Tongue (tissue), 3 donors: ENCODE measurements around the gene PSMD11. TPM values are rescaled to one million over a fixed set of nuclear protein-coding genes. Genes with fewer than 3 reads are reported as not detected.
"Not testable (repeated sequence)": the region's sequence is repeated elsewhere in the genome, so short reads cannot be mapped to it uniquely, and the experiment has no call there.

ENCODE experiments used
- DNase-seq: peaks from one replicate; pipeline ENCODE4 v3.0.0-alpha.2; 2015
- small RNA-seq: library from RNA; depleted of rRNA; stranded (forward); fragments of <200 nt; gene quantifications from one replicate; pipeline ENCODE3, GENCODE V24; 2014; ENCODE audit warnings: low replicate concordance
- total RNA-seq: library from RNA; depleted of rRNA; stranded (reverse); fragments of >200 nt; gene quantifications from one replicate; pipeline ENCODE4 v1.2.3, GENCODE V29; 2014

The PSMD11 gene
- total RNA-seq, 1 donor from 2014 or later = 94.2 TPM

DNA sequence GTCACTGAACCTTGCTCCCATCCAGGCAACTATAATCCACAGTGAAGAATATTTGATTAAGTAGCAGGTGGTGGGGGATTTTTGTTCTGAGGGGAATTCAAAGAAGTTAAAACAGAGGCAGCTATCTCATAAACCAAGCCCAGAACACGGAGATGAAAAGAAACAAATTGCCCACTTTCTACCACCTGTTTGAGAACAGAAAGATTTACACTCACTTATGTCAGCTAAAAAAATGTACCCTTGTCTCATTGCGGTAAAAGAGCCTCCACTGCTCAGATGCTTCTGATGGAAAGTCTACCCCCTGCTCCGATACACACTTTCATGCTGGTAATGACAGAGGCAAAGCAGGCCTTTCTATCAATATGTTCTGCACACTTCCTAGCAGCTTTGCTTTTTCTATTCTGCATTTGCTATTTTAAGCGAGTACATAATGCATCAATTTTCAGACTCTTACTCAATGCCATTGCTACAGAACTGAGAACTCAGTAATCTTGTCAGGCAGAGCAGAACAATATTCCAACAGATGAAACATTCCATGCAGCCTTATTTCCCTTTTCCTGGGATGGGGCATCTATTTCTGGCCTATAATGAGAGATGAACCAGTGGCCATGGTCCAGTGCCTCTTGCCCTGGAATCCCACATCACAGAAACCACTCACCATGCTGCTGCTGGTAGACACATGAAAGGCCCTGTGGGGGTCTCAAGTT is 71.5 kb downstream of the PSMD11 start:
- DNase-seq = no peak

DNA sequence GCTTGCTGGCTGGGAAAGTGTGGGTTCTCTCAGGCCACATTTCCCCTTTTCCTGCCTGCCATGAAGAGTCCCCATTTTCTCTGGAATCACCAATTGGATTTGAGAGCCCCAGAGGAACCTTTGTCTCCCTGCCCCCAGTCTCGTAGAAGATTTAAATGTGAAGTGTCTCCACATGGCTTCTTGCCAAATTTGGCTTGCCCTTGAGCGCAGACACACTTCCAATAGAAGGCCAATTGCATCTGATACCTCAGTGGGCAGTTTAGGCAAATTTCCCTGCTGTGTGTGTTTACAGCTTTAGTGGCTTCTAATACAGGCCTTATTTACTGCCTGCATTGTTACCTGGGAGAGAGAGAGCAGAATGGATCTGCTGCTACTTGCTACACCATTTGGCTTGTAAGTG is 72.1 kb downstream of the PSMD11 start:
- peak; percentile 44 for DNase-seq

DNA sequence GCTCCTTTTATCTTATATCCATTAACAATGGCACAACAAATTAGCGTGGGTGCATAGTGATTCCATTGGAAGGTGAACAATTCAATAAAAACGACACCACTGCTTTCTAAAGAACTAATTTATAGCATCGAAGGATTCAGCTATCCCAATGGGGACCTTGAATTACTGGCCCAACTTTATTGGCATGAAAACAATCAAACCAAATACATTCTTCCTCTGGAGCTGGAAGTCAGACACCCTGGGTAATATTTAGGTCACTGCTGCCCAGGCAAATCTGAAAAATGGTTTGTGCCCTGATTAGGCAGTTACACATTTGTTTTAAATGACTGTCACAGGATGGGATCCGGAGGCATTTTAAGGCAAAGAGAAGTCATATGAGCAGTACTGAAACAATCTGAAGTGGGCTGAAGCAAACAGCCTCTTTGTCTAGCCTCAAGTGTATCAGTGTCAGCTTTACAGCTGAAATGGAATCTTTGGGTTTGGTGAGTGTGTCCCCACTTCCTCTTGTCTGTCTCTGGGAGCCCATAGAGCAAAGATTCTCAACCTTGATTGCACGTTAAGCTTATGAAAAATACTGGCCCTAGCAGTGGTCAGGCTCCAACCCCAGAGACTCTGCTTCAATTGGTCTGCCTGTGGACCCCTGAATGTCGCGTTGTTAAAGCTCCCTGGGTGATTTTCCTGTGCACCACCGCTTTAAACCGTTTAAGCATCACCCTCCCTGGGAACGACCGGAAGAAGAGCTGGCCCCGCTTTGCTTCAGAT is 72.8 kb downstream of the PSMD11 start:
- no peak for DNase-seq

DNA sequence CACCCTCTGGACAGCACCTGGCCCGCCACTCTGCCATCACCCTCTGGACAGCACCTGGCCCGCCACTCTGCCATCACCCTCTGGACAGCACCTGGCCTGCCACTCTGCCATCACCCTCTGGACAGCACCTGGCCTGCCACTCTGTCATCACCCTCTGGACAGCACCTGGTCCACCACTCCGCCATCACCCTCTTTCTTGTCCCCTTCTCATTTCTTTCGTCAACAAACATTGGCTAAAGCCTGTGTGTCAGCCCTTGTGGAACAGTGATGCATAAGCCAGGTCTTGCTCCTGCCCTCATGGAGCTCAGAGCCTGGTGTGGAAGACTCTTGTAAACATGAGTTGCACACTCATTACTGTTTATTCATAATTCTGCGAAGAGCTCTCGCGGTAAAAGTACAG is 73.7 kb downstream of the PSMD11 start:
- peak; percentile 58 for DNase-seq

DNA sequence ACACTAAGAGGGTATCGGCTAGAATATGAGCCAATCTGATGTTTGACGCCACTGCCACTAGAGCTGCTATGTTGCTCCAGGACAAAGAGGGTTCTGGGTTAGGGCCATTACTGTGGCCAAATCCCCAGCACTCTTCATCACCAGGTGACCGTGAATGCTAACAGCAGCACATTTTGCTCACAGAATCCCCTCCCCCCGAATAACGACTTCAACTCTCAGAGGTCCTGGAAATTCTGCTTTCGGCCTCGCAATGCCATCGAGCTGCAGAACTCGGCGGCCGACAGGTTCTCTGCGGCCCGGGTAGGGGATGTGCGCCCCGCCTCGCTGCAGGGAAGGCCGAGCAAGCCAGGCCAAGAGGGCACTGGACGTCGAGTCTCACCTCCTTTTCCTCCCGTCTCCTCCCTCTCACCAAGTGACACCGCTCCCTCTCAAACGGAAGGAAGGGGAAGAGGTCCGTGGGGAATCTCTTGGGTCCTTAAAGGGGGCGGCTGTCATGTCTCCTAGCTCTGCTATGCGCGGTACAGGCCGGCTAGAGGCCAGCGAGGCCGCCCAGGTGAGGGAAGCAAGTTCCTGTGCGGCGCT is 74.4 kb downstream of the PSMD11 start:
- no peak for DNase-seq

DNA sequence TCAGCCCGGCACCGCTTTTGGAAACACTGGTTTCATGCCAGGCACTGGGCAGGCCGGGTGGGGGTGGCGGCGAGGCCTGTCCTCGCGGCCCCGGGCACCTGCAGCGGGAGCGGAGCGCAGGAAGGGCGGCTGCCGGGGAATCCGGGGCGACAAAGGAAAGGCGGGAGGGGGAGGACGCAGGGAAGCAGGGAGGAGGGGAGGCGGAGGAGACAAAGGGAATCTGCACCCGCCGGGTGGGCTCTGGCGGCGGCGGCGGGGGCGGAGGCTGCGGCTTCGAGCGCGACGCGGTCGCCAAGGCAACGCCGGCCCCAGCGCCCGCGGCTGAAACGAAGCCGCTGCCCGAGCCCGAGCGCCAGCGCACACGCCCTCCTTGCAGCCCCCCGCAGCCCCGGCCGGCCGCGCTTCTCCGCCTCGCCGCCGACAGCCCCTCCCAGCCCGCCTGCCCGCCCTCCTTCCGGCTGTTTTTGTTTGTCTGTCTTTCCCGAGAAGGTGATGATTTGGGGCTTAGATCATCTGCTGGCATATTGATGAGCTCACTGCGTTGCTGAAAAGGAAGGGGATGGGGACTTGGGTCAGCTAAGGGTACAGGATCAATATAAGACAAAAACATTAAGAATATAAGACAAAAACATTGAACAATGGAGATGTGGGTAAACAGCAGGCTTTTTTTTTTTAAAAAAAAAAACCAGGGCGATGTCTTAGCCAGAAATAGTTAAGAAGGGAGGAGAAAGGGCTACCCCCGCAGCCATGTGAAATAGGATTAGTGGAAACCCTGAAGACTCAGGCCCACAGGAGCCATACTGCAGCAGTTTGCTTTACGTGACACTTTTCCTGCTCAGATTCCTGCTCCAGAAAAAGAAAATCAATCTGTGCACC is 75.2 kb downstream of the PSMD11 start:
- peak; percentile 84 for DNase-seq

DNA sequence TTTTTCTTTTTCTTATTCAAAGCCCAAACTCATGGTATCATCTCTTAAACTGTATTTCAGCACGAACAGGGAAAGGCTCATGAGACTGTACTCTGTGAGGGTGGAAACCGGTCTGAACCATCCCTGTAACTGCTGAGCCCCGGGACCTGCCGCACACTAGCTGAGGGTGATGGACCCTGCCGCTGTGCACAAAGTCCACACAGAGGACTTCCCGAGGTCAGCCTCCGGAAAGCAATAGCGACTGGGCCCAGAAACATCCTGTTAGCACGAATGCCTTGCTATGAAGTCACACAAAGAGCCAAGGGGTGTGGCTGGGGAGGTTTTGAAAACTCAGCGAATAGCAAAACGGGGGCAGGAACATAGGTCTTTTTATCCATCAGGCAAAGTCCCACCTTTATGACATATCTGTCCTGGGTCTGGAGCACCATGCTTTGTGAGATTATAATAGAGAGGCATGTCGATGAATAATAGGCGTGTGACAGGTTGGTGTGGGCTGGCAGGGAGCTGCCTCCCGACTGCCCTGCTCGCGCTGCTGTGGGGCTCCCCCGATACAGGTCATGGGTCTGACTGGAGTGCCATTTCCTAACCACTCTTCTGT is 75.9 kb downstream of the PSMD11 start:
- DNase-seq = peak; percentile 52

DNA sequence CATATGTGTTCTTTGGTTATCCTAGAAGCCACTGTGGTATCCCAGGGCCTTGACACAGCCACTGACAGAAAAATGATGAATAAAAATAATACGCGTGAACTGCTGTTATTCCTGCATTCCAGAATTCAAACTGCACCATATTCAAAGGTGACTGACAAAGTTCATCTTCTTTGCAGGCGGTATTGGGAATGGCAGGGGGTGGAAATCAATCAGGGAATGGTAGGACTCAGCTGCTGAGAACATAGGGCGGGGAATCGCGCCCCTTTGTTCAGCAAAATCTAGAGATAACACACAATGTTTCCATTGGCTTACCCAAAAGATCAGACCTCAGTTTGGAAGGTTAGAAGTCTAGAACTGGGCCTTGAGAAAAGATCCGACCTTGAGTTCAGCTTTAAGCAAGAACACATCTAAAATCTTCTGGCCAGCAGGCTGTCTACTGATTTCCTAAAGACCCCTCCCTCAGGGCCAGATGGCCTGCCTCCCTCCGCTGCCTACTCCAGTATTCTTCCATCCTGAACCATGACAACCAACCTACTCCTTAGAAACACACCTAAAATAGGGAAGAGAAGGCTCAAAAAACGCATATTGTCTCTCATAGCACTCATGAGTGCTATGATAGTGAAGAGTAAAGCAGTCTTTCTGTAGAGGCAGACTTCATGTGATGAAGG is 76.6 kb downstream of the PSMD11 start:
- DNase-seq = no peak

DNA sequence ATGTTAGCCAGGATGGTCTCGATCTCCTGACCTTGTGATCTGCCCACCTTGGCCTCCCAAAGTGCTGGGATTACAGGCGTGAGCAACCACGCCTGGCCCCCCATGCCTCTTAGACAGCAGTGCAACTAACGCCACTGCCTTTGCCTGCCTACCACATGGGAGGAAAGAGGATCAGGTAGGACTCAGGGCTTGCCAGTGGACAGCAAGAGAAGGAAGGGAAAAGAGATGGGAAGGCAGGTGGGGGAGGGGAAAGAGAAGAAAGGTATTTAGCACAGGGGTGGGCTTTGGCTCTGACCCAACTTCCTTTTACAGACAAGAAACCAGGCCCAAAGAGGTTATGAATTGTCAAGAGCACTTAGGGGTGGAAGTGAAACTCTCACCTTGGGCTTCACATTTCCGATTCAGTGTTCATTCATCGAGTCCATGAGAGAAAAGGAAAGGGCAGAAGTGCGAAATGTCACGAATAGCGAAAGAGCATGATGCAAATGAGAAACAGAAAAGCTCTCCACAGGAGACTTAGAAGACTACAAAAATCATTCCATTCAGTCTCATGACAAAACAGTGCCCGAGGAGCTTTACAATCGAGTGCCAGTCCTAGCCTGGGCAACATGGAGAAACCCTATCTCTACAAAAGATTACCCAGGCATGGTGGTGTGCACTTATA is 78.8 kb downstream of the PSMD11 start:
- DNase-seq = no peak

DNA sequence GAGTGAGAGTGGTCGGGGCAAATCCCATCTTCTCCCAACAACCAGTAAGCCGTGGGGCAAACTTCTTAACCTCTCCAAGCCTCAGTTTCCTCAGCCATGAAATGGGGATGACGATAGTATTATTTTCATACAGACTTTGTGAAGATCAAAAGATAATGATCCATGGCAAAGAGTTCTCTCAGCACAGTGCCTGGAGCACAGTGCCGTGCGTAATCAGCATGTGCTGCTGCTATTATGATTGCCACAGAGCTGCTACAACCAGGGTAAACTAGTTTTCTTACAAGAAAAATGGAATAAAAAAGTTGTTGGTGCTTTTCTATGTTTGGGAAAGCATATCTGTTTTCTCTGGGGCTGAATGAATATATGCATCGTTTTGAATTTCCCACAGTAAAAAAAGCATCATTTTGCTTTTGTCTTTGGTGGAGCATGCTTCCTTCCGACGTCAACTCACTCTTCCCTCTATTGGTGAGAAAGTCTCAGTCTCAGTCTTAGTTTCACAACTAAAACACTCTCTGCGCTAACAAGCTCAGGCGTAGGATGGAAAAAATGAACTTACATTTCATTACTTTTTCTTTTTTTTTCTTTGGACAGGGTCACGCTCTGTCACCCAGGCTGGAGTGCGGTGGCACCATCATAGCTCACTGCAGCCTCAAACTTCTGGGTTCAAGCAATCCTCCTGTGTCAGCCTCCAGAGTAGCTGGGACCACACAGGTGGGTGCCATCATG is 79.7 kb downstream of the PSMD11 start:
- no peak for DNase-seq

DNA sequence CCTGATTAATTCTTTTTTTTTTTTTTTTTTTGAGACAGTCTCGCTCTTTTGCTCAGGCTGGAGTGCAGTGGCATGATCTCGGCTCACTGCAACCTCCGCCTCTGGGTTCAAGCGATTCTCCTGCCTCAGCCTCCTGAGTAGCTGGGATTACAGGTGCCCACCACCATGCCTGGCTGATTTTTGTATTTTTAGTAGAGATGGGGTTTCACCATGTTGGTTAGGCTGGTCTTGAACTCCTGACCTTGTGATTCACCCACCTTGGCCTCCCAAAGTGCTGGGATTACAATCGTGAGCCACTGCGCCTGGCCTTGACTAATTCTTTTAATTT is 80.2 kb downstream of the PSMD11 start:
- DNase-seq = not testable (repeated sequence)

DNA sequence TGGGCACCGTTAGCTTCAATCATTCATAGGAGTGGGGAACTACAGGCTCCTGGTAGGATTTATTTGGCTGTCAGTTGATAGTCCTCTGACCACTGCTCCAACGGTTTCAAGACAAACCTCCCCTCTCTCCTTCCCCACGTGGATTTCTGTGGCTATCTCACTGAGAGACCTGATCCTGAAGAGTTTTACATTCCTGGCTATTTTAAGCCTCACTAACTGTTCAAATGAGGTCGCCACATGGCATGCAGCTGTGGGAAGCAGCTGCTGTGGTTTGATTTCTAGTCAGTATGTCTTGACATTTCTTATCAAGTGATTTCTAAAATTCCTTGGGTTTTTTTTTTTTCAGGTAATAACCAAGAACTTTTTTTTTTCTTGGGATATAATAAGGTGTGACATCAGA is 80.8 kb downstream of the PSMD11 start:
- peak; percentile 74 for DNase-seq

DNA sequence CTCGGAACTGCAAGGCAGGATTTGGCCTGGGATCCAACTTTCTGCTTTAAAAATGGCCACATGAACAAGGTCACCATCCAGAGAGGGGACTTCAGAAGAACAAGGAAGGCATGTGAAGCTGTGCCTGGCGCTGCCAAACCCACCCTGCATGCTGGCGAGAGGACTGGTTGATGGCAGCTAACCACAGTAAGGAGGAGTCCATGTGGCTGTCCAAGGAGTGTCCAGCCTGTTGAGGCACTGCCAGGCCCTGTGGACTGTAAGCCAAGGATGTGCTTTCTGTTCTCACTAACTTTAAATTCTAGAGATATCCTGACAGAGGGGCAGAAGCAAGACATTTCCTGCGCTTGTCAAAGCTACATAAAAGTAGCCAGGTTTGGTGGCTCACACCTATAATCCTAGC is 82.8 kb downstream of the PSMD11 start:
- DNase-seq = no peak

DNA sequence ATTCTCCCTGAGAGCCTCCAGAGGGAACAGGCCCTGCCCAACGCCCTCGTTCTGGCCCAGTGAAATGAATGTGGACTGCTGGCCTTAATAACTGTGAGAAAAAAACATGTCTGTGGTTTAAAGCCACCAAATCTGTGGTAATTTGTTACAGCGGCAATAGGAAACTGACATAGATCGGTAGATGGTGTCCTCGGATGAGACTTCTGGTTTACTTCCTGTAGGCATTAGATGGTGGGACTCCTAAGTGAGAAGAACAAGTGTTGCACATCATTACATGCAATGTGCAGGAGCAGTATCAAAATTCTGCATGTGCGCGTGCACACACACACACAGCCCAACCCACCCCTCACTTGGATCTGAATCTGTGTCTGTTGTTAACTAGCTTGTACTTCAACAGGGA is 84.5 kb downstream of the PSMD11 start:
- no peak for DNase-seq

DNA sequence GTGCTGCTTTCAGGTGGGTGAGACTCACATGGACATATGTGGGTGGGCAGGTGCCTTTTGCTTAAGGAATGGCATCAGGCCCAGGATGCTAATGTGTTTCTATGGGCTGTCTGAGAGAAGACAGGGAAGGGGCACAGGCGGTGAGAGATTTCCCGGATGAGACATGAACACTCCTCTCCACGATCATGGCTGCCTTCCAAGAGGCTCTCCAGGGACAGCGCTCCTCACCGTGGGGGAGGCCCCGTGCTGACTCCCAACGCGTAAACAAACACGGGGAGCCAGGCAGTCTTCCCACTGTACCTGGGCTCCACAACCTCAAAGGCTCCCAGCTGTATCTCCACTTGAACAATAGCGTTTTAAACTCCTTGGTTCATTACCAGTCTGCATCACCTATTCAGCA is 85.3 kb downstream of the PSMD11 start:
- no peak for DNase-seq

Small RNAs within 50 kb of the gene (small RNA-seq; reads per million reads assigned to genes)
- gene AC005899.2 (not detected), gene AC005899.6 (not detected), gene RF00019 (not detected)

Other genes with a start within 250 kb of the PSMD11 start
- 1.6 TPM for gene RHBDL3, start 178.7 kb upstream of the PSMD11 start, total RNA-seq
- 23.8 TPM for gene C17orf75, start 102.3 kb upstream of the PSMD11 start, total RNA-seq
- 144 TPM for gene ZNF207, start 94.4 kb upstream of the PSMD11 start, total RNA-seq
- gene CDK5R1, start 42.5 kb downstream of the PSMD11 start, total RNA-seq = 3.1 TPM